22Rv1 (cell line): ENCODE results near the gene EHBP1.

ENCODE experiments used
- ZFX ChIP-seq: fragments of 450-650 bp; IDR thresholded peaks from 2 replicates; pipeline ENCODE4 v1.6.1; 2017; ENCODE audit warnings: antibody characterized with exemption, borderline replicate concordance
- TF ChIP-seq, protein P1 (sequence below): fragments of 450-650 bp; IDR thresholded peaks from 2 replicates; pipeline ENCODE4 v1.5.1; 2017; ENCODE audit warnings: mild to moderate bottlenecking

DNA sequence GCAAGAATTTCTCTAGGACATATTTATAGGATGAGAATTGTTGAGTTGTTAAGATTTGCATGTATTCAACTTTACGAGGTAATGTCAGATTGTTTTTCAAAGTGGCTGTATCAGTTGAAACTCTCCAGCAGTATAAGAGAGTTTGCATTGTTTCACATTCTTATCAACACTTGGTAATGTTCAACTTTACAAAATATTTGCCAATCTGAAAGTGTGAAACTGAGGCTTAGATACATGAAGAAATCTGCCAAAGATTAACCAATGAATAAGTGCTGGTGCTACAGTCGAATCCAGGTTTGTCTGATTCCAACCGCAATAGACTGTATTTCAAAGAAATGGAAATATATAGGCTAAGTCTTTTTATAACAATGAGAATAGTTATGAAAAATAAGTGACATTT lies 117.0 kb downstream of the EHBP1 start:
- TF ChIP-seq, protein P1, sequence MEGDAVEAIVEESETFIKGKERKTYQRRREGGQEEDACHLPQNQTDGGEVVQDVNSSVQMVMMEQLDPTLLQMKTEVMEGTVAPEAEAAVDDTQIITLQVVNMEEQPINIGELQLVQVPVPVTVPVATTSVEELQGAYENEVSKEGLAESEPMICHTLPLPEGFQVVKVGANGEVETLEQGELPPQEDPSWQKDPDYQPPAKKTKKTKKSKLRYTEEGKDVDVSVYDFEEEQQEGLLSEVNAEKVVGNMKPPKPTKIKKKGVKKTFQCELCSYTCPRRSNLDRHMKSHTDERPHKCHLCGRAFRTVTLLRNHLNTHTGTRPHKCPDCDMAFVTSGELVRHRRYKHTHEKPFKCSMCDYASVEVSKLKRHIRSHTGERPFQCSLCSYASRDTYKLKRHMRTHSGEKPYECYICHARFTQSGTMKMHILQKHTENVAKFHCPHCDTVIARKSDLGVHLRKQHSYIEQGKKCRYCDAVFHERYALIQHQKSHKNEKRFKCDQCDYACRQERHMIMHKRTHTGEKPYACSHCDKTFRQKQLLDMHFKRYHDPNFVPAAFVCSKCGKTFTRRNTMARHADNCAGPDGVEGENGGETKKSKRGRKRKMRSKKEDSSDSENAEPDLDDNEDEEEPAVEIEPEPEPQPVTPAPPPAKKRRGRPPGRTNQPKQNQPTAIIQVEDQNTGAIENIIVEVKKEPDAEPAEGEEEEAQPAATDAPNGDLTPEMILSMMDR = no peak
- TF ChIP-seq ZFX = no peak
